Cardiac fibroblast (primary cell): ENCODE results near the gene ADM.

ENCODE experiments used
- DNase-seq, 2 donors: peaks; one replicate each; pipeline versions ENCODE4 v3.0.0 to v3.0.0-alpha.2; 2010; ENCODE audit warnings: low read depth in 2 of 2
- H3K4me3 ChIP-seq, 2 donors: replicated peaks in 1 of 2; 1 replicate in 1 of 2; 2 replicates in 1 of 2; pipeline ENCODE4 v1.5.1; 2011; ENCODE audit warnings: low read depth in 2 of 2, low read length in 2 of 2, mild to moderate bottlenecking in 2 of 2, moderate library complexity in 1 of 2
- TF ChIP-seq, protein P1 (sequence below): IDR thresholded peaks from one replicate; pipeline ENCODE4 v1.5.1; 2011; ENCODE audit warnings: low read depth, mild to moderate bottlenecking, low read length, inconsistent platforms

The ADM gene

DNA sequence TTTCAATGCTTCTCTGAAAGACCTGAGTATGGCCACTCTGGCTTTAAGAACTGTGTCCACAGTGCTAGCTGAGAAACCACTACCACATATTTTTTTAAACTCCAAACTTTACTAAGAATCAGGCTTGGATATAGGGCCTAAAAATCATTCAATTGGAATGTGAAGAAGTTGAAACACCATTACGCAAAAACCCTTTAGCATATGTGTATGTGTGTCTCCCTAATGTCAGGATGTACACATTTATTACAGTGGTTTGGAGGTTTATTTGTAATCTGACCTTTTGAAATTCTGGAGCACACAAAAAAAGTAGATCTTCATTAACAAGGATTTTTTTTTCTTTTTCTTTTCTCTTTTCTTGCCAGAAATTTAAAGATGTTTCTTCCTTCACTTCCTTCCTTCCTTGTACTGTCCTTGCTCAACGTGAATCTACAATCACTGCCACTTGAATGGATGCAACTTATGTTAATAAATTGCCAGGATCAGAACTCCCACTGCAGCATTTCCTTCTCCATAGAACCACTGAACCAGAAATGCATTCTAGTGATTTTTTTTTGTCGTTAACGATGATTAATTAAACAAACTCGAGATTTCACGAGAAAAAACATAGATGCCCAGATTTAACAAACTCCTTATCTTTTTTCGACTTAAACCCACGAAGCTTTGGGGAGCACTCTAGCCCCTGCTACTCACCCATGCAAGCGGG, 3.1 kb upstream of the ADM start:
- TF ChIP-seq, protein P1, sequence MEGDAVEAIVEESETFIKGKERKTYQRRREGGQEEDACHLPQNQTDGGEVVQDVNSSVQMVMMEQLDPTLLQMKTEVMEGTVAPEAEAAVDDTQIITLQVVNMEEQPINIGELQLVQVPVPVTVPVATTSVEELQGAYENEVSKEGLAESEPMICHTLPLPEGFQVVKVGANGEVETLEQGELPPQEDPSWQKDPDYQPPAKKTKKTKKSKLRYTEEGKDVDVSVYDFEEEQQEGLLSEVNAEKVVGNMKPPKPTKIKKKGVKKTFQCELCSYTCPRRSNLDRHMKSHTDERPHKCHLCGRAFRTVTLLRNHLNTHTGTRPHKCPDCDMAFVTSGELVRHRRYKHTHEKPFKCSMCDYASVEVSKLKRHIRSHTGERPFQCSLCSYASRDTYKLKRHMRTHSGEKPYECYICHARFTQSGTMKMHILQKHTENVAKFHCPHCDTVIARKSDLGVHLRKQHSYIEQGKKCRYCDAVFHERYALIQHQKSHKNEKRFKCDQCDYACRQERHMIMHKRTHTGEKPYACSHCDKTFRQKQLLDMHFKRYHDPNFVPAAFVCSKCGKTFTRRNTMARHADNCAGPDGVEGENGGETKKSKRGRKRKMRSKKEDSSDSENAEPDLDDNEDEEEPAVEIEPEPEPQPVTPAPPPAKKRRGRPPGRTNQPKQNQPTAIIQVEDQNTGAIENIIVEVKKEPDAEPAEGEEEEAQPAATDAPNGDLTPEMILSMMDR: no peak
- peak overlapping the region; percentile 89 to 98 for H3K4me3 ChIP-seq
- peak; percentile 66 to 86 for DNase-seq

DNA sequence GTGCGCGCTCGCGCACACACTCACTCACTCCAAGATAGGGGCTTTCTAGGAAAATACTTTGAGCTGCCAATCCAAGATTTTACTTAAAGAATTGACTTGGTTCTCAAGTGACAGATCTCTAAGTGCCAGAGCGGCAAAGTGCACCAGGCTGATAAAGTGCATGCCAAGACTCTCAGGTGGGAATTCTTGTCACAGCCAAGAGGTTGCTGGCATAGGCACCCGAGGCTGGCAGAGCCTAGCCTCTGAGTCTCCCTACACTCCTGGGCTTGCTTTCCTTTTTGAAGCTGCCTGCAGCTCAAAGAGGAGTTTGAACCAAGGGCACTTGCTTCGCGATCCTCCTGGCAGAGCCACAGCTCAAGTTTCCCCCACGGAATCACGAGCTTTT, 2.5 kb upstream of the ADM start:
- DNase-seq: no peak
- TF ChIP-seq, protein P1: no peak
- peak overlapping the region; percentile 89 to 98 for H3K4me3 ChIP-seq

DNA sequence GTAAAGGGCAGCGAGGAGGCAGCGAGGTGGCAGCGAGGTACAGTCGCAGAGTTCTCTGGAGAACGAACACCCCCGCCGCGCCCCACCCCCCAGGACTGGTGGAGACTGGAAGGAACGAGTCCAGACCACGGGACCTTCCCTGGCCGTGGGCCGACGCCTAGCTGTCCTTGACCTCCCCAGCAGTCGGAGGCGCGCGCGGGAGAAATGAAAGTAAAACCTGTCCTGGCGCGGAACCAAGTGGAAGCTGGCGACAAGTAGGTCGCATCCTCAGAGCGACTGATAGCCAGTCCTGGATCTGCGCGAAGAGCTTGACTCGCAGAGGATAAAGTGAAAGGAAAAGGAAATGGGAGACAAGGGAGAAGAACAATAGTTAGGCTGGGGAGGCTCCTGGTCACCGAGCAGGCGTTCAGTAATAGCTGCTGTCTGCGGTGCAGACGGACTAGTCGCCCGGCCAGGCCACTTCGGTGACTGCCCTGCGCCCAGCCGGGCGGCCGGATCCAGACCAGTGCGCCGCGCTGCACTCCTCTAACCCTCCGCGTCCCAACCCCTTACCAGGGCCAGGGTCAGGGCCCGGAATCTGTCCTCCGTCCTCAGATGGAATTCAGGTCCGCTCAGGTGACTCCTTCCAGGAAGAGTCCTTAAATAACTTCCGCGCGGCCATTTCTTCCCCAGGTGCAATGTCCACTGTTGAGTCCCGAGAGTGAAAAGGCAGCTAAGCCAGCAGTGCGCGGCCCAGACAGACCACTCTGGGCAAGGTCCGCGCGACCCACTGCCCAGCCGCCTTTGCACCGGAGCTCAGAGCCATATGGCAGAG, 1.9 kb upstream of the ADM start:
- DNase-seq: peak; percentile 77
- TF ChIP-seq, protein P1: no peak
- peak overlapping the region; percentile 89 to 98 for H3K4me3 ChIP-seq

DNA sequence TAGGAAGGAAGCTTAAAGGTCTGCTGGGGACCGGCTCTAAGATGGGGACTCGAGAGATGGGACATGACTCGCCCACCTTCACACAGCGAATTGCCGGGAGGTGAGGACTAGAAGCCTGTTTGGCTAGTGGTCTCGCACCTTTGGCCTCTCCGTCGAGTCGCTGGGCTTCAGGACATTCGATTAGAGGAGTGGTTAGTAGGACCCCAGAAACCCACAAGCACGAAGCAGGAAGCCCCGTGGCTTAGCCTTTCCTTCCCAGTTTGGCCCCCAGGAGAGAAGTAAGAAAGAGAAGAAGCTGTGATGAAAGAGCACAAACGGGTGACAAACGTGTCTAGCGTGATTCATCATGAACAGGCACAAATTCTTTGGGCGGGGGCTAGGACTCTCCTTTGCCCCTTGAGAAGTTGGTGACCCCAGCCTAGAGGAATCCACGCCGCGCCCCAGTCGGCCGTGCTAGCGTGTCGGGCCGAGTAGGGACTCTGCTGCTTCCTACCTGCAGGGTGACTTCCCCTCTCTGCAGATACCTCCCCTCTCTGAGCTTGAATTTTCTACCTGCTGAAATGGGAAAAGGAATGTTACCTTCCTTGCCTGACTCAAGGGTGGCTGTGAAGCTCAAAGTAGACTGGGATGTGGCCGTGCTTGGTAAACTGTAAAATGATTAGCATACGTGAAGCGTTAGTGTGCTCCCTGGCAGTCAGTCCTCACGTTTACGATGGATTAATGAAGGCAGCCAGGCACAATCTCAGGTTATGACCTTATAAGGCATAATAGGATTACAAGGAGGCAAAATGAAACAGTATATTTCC, 1.1 kb upstream of the ADM start:
- H3K4me3 ChIP-seq: peak overlapping the region; percentile 89 to 98
- peak; percentile 40 to 85 for DNase-seq
- TF ChIP-seq, protein P1: no peak

DNA sequence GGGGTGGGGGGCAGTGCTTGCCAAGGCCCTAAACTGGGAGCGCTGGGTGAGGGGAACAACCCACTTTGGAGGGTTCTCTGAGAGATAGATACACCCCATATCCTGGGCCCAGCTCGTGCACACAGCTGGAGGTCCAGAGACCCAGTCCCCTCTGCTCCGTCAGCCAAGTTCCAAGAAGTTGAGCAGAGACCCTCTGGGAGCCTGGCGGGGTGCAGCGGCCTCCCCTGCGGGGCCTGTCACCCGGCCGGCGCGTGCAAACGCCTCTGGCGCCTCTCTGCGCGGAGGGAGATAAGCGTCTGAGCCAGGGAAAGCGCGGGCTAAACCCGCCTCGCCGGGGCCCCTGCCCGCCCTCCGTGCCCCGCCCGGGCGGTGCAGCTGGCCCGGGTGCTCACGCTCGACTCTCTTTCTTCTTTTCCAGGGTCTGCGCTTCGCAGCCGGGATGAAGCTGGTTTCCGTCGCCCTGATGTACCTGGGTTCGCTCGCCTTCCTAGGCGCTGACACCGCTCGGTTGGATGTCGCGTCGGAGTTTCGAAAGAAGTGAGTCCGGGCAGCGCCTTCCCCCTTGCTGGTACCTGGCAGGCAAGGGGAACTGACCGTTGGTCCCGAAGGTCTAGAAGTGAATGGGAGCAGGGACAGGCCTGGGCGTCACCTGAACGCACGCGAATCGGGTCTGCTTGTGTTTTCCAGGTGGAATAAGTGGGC, 540 bp downstream of the ADM start:
- peak overlapping the region; percentile 89 to 98 for H3K4me3 ChIP-seq
- TF ChIP-seq, protein P1: no peak

More for the DNA sequence above, 540 bp downstream of the ADM start:
- peak; percentile 33 to 42 for DNase-seq
